HL-60 (cell line): ENCODE results near the gene ZNF236.
A peak's percentile ranks its signal among the peaks of the same experiment; 100 is the strongest.

Experiments
- DNase-seq, 2 experiments: peaks; one replicate each; pipeline ENCODE4 v3.0.0-alpha.2; 2010 to 2020; ENCODE audit warnings: low read depth in 1 of 2, low spot score in 1 of 2
- H3K27ac ChIP-seq: fragments of 250-450 bp; sonication (Bioruptor Pico); replicated peaks from 2 replicates; pipeline ENCODE4 v1.5.1; 2020; ENCODE audit warnings: mild to moderate bottlenecking, moderate library complexity
- H3K27me3 ChIP-seq: fragments of 250-450 bp; sonication (Bioruptor Pico); 2 replicates; pipeline ENCODE4 v1.5.1; 2021; ENCODE audit warnings: mild to moderate bottlenecking, moderate library complexity; ENCODE audit not compliant: insufficient read depth, poor library complexity, severe bottlenecking
- H3K4me3 ChIP-seq: replicated peaks from 2 replicates; pipeline ENCODE4 v1.5.1; 2011; ENCODE audit warnings: mild to moderate bottlenecking, control low read depth, low read length; ENCODE audit not compliant: insufficient read depth
- CTCF ChIP-seq: IDR thresholded peaks from one replicate; pipeline ENCODE4 v1.5.1; 2011; ENCODE audit warnings: low read length, control low read depth, inconsistent platforms; ENCODE audit not compliant: insufficient read depth
- GABPA ChIP-seq: IDR thresholded peaks from 2 replicates; pipeline ENCODE4 v1.6.1; 2012; ENCODE audit warnings: low read depth
- POLR2AphosphoS5 ChIP-seq: IDR thresholded peaks from 2 replicates; pipeline ENCODE4 v1.6.1; 2012; ENCODE audit warnings: low read depth
- REST ChIP-seq: IDR thresholded peaks from 2 replicates; pipeline ENCODE4 v1.6.1; 2012; ENCODE audit warnings: low read depth; ENCODE audit not compliant: insufficient replicate concordance
- SPI1 ChIP-seq: IDR thresholded peaks from 2 replicates; pipeline ENCODE4 v1.6.1; 2012; ENCODE audit warnings: low read depth, mild to moderate bottlenecking, borderline replicate concordance

The ZNF236 gene

GRCh38 chr18:76997951-76998808, 175.8 kb downstream of the ZNF236 start:
- Histone ChIP-seq H3K4me3 (no peak overlapping the region), H3K27ac (no peak overlapping the region), H3K27me3 (no peaks in the 10 kb centered on the region)
- DNase-seq, result no peak
- TF ChIP-seq REST (no peak), POLR2AphosphoS5 (no peak), SPI1 (no peak), CTCF (no peak), GABPA (no peak)

- Histone ChIP-seq H3K27ac (no peak overlapping the region), H3K4me3 (no peak overlapping the region), H3K27me3 (no peaks in the 10 kb centered on the region)
- no peak for DNase-seq
- no peak for TF ChIP-seq CTCF
- no peak for TF ChIP-seq SPI1
- no peak for TF ChIP-seq GABPA
- TF ChIP-seq REST, result no peak
- no peak for TF ChIP-seq POLR2AphosphoS5
Measured at GRCh38 chr18:76999077-76999476, 176.7 kb downstream of the ZNF236 start.

GRCh38 chr18:77000527-77000926, 178.2 kb downstream of the ZNF236 start:
- DNase-seq, result peak in 1 of 2 experiments; percentile 70
- H3K27ac ChIP-seq, result no peak overlapping the region
- TF ChIP-seq CTCF (peak; percentile 96), GABPA (no peak), SPI1 (peak; percentile 53; the same call in 1 of the 2 replicates)

More at GRCh38 chr18:77000527-77000926, 178.2 kb downstream of the ZNF236 start:
- H3K4me3 ChIP-seq, result no peak overlapping the region
- H3K27me3 ChIP-seq, result no peaks in the 10 kb centered on the region
